Sigmoid colon (tissue), 7 donors: Measurements from ENCODE around the gene RHBDF2. TPM values are rescaled to one million over a fixed set of nuclear protein-coding genes. Genes with fewer than 3 reads are reported as not detected.

Source experiments
- DNase-seq: peaks from one replicate; pipeline ENCODE4 v3.0.0-alpha.2; 2019
- H3K27ac ChIP-seq, 4 donors: fragments of 200-600 bp; sonication (generic); one replicate each; pipeline ENCODE4 v1.5.1; 2016 to 2019; ENCODE audit warnings: mild to moderate bottlenecking in 1 of 4
- H3K27me3 ChIP-seq, 3 donors: fragments of 200-600 bp; sonication (generic); one replicate each; pipeline ENCODE4 v1.5.1; 2019; ENCODE audit warnings: mild to moderate bottlenecking in 1 of 3
- H3K36me3 ChIP-seq, 4 donors: fragments of 200-600 bp; sonication (generic); one replicate each; pipeline ENCODE4 v1.5.1; 2016 to 2019
- H3K4me1 ChIP-seq, 4 donors: fragments of 200-600 bp; sonication (generic); one replicate each; pipeline ENCODE4 v1.5.1; 2017 to 2019
- H3K4me3 ChIP-seq, 4 donors: fragments of 200-600 bp; sonication (generic); one replicate each; pipeline ENCODE4 v1.5.1; 2017 to 2019; ENCODE audit warnings: mild to moderate bottlenecking in 2 of 4, moderate library complexity in 1 of 4
- H3K9me3 ChIP-seq, 4 donors: fragments of 200-600 bp in 3 of 4; sonication (generic) in 3 of 4; one replicate each; pipeline versions ENCODE4 v1.5.1 to v1.6.1; 2013 to 2019
- CTCF ChIP-seq, 4 experiments: fragments of 450-650 bp in 3 of 4; fragments of 200-600 bp in 1 of 4; IDR thresholded peaks; one replicate each; pipeline ENCODE4 v1.5.1; 2016 to 2019; ENCODE audit warnings: antibody characterized with exemption in 4 of 4, mild to moderate bottlenecking in 3 of 4, moderate library complexity in 2 of 4
- EP300 ChIP-seq, 4 donors: sonication (generic); formaldehyde crosslinking; IDR thresholded peaks; one replicate each; pipeline ENCODE4 v1.6.1; 2017; ENCODE audit warnings: antibody characterized with exemption in 4 of 4
- POLR2A ChIP-seq, 2 donors: fragments of 450-650 bp; IDR thresholded peaks; one replicate each; pipeline ENCODE4 v1.6.1; 2016; ENCODE audit warnings: antibody characterized with exemption in 2 of 2, mild to moderate bottlenecking in 2 of 2, moderate library complexity in 2 of 2
- POLR2AphosphoS5 ChIP-seq, 4 donors: sonication (generic); formaldehyde crosslinking; IDR thresholded peaks; one replicate each; pipeline ENCODE4 v1.6.1; 2017; ENCODE audit warnings: antibody characterized with exemption in 4 of 4
- WGBS, 2 donors: extraction: QIAGEN DNeasy Blood & Tissue Kit; methylation state at CpG; one replicate each; pipeline ENCODE4 v1.1.7; 2013; 5-methylcytosine and 5-hydroxymethylcytosine counted together
- intact Hi-C: fragments of 100-400 bp; cut with DNase I; formaldehyde crosslinking; loops from one replicate; pipeline ENCODE4 v1.15.1; 2023
- polyA plus RNA-seq, 3 donors: library from polyadenylated mRNA; stranded (reverse); fragments of 200-250 nt; gene quantifications; one replicate each; pipeline ENCODE4 v1.2.3, GENCODE V29; 2013
- total RNA-seq, 4 donors: library from RNA; depleted of rRNA; stranded (reverse); fragments of >200 nt; gene quantifications; one replicate each; pipeline ENCODE4 v1.1.0, GENCODE V29; 2016
- donor health status: healthy with polysubstance abuse.
- donor health status: Bipolar disorder and iron deficiency.
- donor health status: healthy.

RHBDF2 gene
- total and polyA plus RNA-seq, 7 donors, result 1.2 to 35.7 (median 11.1) TPM

GRCh38 chr17:76431509-76431908, 69.7 kb downstream of the RHBDF2 start:
- H3K4me1 ChIP-seq, result peaks cover 0 to 18% (median 11%) of the 10 kb centered on the region in 4 donors
- 92 to 98% methylated on average over 2 of the region's 2 CpGs for WGBS, 2 donors
- no peak for DNase-seq
- TF ChIP-seq POLR2A (IDR thresholded peaks at IDR 0.05), result no peak
- no peak for TF ChIP-seq EP300 (IDR thresholded peaks at IDR 0.05)
- no peak for TF ChIP-seq CTCF (IDR thresholded peaks at IDR 0.05)
- TF ChIP-seq POLR2AphosphoS5 (IDR thresholded peaks at IDR 0.05), result no peak
- H3K36me3 ChIP-seq, result no peaks in the 10 kb centered on the region
- no peaks in the 10 kb centered on the region for H3K27me3 ChIP-seq
- no peak overlapping the region for H3K27ac ChIP-seq
- no peak overlapping the region for H3K4me3 ChIP-seq
- no peaks in the 10 kb centered on the region for H3K9me3 ChIP-seq
- intact Hi-C loops, result no loop called here

- TF ChIP-seq CTCF (IDR thresholded peaks at IDR 0.05) (no peak), POLR2A (IDR thresholded peaks at IDR 0.05) (no peak), POLR2AphosphoS5 (IDR thresholded peaks at IDR 0.05) (no peak), EP300 (IDR thresholded peaks at IDR 0.05) (no peak)
- Histone ChIP-seq H3K27me3 (no peaks in the 10 kb centered on the region), H3K9me3 (no peaks in the 10 kb centered on the region), H3K36me3 (no peaks in the 10 kb centered on the region), H3K4me3 (no peak overlapping the region), H3K4me1 (peaks cover 0 to 18% (median 11%) of the 10 kb centered on the region in 4 donors), H3K27ac (no peak overlapping the region)
- intact Hi-C loops, result no loop called here
- DNase-seq, result no peak
- 98 to 100% methylated on average over 1 of the region's 1 CpG for WGBS, 2 donors
Measured at GRCh38 chr17:76428511-76428910, 72.7 kb downstream of the RHBDF2 start.

GRCh38 chr17:76427501-76428231, 73.6 kb downstream of the RHBDF2 start:
- H3K4me1 ChIP-seq, result peaks cover 0 to 18% (median 11%) of the 10 kb centered on the region in 4 donors
- no peaks in the 10 kb centered on the region for H3K27me3 ChIP-seq
- H3K36me3 ChIP-seq, result no peaks in the 10 kb centered on the region
- peak overlapping the region in 2 of 4 donors; percentile 18 to 30 for H3K27ac ChIP-seq
- H3K4me3 ChIP-seq, result no peak overlapping the region
- peak in 1 of 4 donors; percentile 8 for TF ChIP-seq POLR2AphosphoS5 (IDR thresholded peaks at IDR 0.05)
- TF ChIP-seq CTCF (IDR thresholded peaks at IDR 0.05), result no peak
- H3K9me3 ChIP-seq, result no peaks in the 10 kb centered on the region
- intact Hi-C loops, result no loop called here
- 37 to 55% methylated on average over 8 of the region's 8 CpGs for WGBS, 2 donors
- DNase-seq, result no peak

- TF ChIP-seq EP300 (IDR thresholded peaks at IDR 0.05) (no peak), POLR2A (IDR thresholded peaks at IDR 0.05) (no peak), POLR2AphosphoS5 (IDR thresholded peaks at IDR 0.05) (no peak), CTCF (IDR thresholded peaks at IDR 0.05) (no peak)
- no peak overlapping the region for H3K4me3 ChIP-seq
- 26 to 66% methylated on average over 3 of the region's 3 CpGs for WGBS, 2 donors
Measured at GRCh38 chr17:76426853-76427252, 74.4 kb downstream of the RHBDF2 start.

More at GRCh38 chr17:76426853-76427252, 74.4 kb downstream of the RHBDF2 start:
- peak overlapping the region in 1 of 4 donors; percentile 30 for H3K27ac ChIP-seq
- no peaks in the 10 kb centered on the region for H3K36me3 ChIP-seq
- DNase-seq, result no peak
- intact Hi-C loops, result no loop called here
- no peaks in the 10 kb centered on the region for H3K9me3 ChIP-seq
- no peaks in the 10 kb centered on the region for H3K27me3 ChIP-seq
- peaks cover 0 to 18% (median 11%) of the 10 kb centered on the region in 4 donors for H3K4me1 ChIP-seq
